ENCODE results near the gene HLA-DQB1. TPM values are rescaled to one million over a fixed set of nuclear protein-coding genes. Genes with fewer than 3 reads are reported as not detected.

Gene HLA-DQB1
- total RNA-seq, 2 donors from 2014 or later, result 4.2 to 13.8 TPM

Other genes with a start within 250 kb of the HLA-DQB1 start
- 100 to 1,000 TPM; 101 to 225 TPM for gene HLA-DRA, start 226.8 kb downstream of the HLA-DQB1 start, total RNA-seq
- gene HLA-DRB5, start 136.4 kb downstream of the HLA-DQB1 start, total RNA-seq, result 10 to 100 TPM in 1 of 2 donors, 1 to 10 TPM in 1; 1.4 to 61.3 TPM
- gene HLA-DRB1, start 76.8 kb downstream of the HLA-DQB1 start, total RNA-seq, result 10 to 100 TPM; 78.2 to 91.3 TPM
- gene HLA-DQA1, start 29.3 kb downstream of the HLA-DQB1 start, total RNA-seq, result 10 to 100 TPM in 1 of 2 donors, 1 to 10 TPM in 1; 8.7 to 10.8 TPM
- gene HLA-DQA2, start 74.7 kb upstream of the HLA-DQB1 start, total RNA-seq, result 1 to 10 TPM in 1 of 2 donors, under 1 TPM in 1; 0.52 to 1.1 TPM
- gene HLA-DQB2, start 96.9 kb upstream of the HLA-DQB1 start, total RNA-seq, result 1 to 10 TPM; 2.0 to 4.3 TPM
- under 1 TPM; 0.19 to 0.69 TPM for gene HLA-DOB, start 150.3 kb upstream of the HLA-DQB1 start, total RNA-seq
- gene TAP2, start 172.1 kb upstream of the HLA-DQB1 start, total RNA-seq, result 10 to 100 TPM; 23.3 to 27.4 TPM
- 10 to 100 TPM; 37.7 to 42.8 TPM for gene PSMB8, start 177.4 kb upstream of the HLA-DQB1 start, total RNA-seq
- 10 to 100 TPM; 30.2 to 47.3 TPM for gene TAP1, start 187.0 kb upstream of the HLA-DQB1 start, total RNA-seq
- 10 to 100 TPM; 23.9 to 25.6 TPM for gene PSMB9, start 187.5 kb upstream of the HLA-DQB1 start, total RNA-seq